Bronchial epithelial cell (primary cell): ENCODE measurements around the gene RNU5D-1. TPM values are rescaled to one million over a fixed set of nuclear protein-coding genes. Genes with fewer than 3 reads are reported as not detected.
A peak's percentile ranks its signal among the peaks of the same experiment; 100 is the strongest.

ENCODE experiments used
- DNase-seq: peaks from one replicate; pipeline ENCODE4 v3.0.0-alpha.2; 2010; ENCODE audit warnings: low read depth
- FAIRE-seq: peaks from 2 replicates; lab custom pipeline; 2011; peaks lifted over from hg19 to GRCh38; lab: Jason Lieb, UNC
- H3K27me3 ChIP-seq: 2 replicates; pipeline ENCODE4 v1.5.1; 2011; ENCODE audit warnings: low read length; ENCODE audit not compliant: control insufficient read depth, insufficient read depth
- H3K36me3 ChIP-seq: 2 replicates; pipeline ENCODE4 v1.5.1; 2011; ENCODE audit warnings: low read length; ENCODE audit not compliant: control insufficient read depth, insufficient read depth
- H3K4me3 ChIP-seq: 2 replicates; pipeline ENCODE4 v1.5.1; 2011; ENCODE audit warnings: mild to moderate bottlenecking, low read depth, low read length, control low read depth
- CTCF ChIP-seq: IDR thresholded peaks from 2 replicates; pipeline ENCODE4 v1.5.1; 2011; ENCODE audit warnings: mild to moderate bottlenecking, moderate library complexity, low read length, control low read depth, inconsistent platforms; ENCODE audit not compliant: insufficient read depth, severe bottlenecking
- total RNA-seq: library from RNA; depleted of rRNA; stranded (reverse); fragments of >200 nt; gene quantifications from 2 replicates; pipeline ENCODE4 v1.2.1, GENCODE V29; 2014

The RNU5D-1 gene
- total RNA-seq, 1 donor from 2014 or later, result not detected

DNA sequence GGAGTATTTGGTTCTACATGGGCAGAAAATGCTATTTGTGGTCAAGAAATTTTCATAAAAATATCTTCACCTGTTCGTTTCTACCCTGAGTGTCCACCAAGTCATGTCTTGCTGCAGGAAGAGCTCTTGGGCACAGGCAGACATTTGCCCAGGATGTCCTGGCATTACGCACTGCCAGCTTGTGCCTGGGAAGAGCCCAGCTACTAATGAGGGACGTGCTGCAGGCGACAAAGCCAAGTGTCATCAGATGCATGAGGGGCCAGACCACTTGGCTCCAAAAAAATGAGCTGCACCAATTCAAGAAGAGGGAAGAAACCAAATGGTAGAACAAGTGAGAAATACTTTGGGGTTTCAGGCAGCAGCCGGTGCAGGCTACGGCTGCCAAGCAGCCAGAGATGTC lies 12.9 kb downstream of the RNU5D-1 start:
- no peak for TF ChIP-seq CTCF
- Histone ChIP-seq H3K36me3 (no peaks in the 10 kb centered on the region), H3K27me3 (no peaks in the 10 kb centered on the region), H3K4me3 (no peak overlapping the region)
- DNase-seq, result no peak
- FAIRE-seq, result no peak

- TF ChIP-seq CTCF, result no peak
- H3K27me3 ChIP-seq, result no peaks in the 10 kb centered on the region
- no peak for FAIRE-seq
- H3K36me3 ChIP-seq, result no peaks in the 10 kb centered on the region
- no peak for DNase-seq
- H3K4me3 ChIP-seq, result no peak overlapping the region
These were observed 13.3 kb downstream of the RNU5D-1 start for GRCh38 chr1:44717653-44718052.

GRCh38 chr1:44717156-44717555 lies 13.8 kb downstream of the RNU5D-1 start:
- H3K27me3 ChIP-seq, result no peaks in the 10 kb centered on the region
- FAIRE-seq, result peak; percentile 79
- TF ChIP-seq CTCF, result no peak

DNA sequence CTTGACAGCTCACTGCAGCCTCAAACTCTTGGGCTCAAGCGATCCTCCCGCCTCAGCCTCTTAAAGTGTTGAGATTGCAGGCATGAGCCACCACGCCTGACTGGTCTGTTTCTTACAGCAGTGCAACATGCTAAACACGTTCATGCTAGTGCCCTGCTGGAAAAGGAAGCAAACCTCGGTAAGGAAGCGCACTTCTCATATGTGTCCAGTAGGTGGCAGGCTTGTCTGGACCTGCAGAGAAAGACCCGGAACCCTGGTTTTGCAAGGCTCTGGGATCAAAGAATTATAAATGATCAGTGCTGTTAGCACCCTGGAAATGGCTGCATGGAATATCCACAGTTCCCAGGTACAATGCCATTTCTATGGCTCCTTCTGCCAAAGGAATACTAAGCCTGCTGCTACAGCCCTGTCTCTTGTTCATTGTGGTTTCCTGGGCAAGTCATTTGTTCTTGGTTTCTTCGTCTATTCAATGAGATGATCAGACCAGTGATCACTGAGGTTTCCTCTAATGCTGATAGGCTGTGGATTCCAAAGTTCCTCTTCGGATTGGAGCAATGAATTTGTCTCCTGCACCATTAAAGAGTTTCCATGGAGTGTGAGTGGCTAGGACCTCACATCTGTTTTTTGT lies 15.9 kb downstream of the RNU5D-1 start:
- H3K36me3 ChIP-seq, result no peaks in the 10 kb centered on the region
- peak; percentile 50 for FAIRE-seq
- no peak overlapping the region for H3K4me3 ChIP-seq
- H3K27me3 ChIP-seq, result no peaks in the 10 kb centered on the region
- peak; percentile 86 for TF ChIP-seq CTCF
- peak; percentile 76 for DNase-seq

More at GRCh38 chr1:44717156-44717555, 13.8 kb downstream of the RNU5D-1 start:
- DNase-seq, result no peak
- H3K4me3 ChIP-seq, result no peak overlapping the region
- H3K36me3 ChIP-seq, result no peaks in the 10 kb centered on the region

DNA sequence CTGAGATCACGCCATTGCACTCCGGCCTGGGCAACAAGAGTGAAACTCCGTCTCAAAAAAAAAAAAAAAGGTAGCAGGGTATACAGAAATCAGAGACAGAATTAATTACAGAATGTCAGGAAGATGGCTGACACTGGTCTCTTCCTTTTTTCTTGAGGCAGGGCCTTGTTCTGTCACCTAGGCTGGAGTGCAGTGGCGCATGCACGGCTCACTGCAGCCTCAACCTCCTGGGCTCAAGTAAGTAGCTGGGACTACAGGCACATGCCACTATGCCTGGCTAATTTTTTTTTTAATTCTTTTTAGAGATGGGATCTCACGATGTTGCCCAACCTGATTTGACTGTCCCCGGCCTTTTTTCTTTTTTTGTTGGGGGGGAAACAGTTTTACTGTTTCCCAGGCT lies 16.4 kb downstream of the RNU5D-1 start:
- Histone ChIP-seq H3K27me3 (no peaks in the 10 kb centered on the region), H3K4me3 (no peak overlapping the region), H3K36me3 (no peaks in the 10 kb centered on the region)
- no peak for FAIRE-seq
- no peak for TF ChIP-seq CTCF
- DNase-seq, result no peak

GRCh38 chr1:44713321-44713781 lies 17.6 kb downstream of the RNU5D-1 start:
- no peak for FAIRE-seq
- TF ChIP-seq CTCF, result no peak
- H3K4me3 ChIP-seq, result no peak overlapping the region

More at GRCh38 chr1:44713321-44713781, 17.6 kb downstream of the RNU5D-1 start:
- DNase-seq, result peak; percentile 38
- no peaks in the 10 kb centered on the region for H3K27me3 ChIP-seq
- H3K36me3 ChIP-seq, result no peaks in the 10 kb centered on the region
